ENCODE data around the gene NUP54.

Gene NUP54, protein sequence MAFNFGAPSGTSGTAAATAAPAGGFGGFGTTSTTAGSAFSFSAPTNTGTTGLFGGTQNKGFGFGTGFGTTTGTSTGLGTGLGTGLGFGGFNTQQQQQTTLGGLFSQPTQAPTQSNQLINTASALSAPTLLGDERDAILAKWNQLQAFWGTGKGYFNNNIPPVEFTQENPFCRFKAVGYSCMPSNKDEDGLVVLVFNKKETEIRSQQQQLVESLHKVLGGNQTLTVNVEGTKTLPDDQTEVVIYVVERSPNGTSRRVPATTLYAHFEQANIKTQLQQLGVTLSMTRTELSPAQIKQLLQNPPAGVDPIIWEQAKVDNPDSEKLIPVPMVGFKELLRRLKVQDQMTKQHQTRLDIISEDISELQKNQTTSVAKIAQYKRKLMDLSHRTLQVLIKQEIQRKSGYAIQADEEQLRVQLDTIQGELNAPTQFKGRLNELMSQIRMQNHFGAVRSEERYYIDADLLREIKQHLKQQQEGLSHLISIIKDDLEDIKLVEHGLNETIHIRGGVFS

GRCh38 chr4:76148142-76148865 is at the start of gene NUP54:
NUP54 (minus strand) TSS chr4:76148397; CDS start chr4:76148374, 23 bp downstream.
- no peaks in the 10 kb centered on the region for H3K27me3 ChIP-seq
- H3K9me3 ChIP-seq = no peaks in the 10 kb centered on the region
- TF ChIP-seq CTCF (IDR thresholded peaks at IDR 0.05) = no peak
- H3K4me3 ChIP-seq (ENCODE audit: low read depth in 1 of 2, low read length in 1 of 2) = peak within 1 kb of the TSS; percentile 78 to 93
- no peaks in the 10 kb centered on the region for H3K36me3 ChIP-seq
- H3K4me1 ChIP-seq (ENCODE audit: control insufficient read depth in 1 of 2, insufficient read depth in 1 of 2, low read depth in 1 of 2, low read length in 1 of 2) = peaks cover 9 to 11% of the 10 kb centered on the region in 2 experiments
- peak within 1 kb of the TSS; percentile 81 for H3K27ac ChIP-seq

GRCh38 chr4:76197031-76197743 is 49.0 kb upstream of the NUP54 start:
- H3K9me3 ChIP-seq = no peaks in the 10 kb centered on the region
- H3K27me3 ChIP-seq = no peaks in the 10 kb centered on the region
- H3K36me3 ChIP-seq = peaks cover 18% of the 10 kb centered on the region
- TF ChIP-seq CTCF (IDR thresholded peaks at IDR 0.05) = no peak
- no peak overlapping the region for H3K27ac ChIP-seq
- no peak overlapping the region for H3K4me3 ChIP-seq (ENCODE audit: low read depth in 1 of 2, low read length in 1 of 2)
- H3K4me1 ChIP-seq (ENCODE audit: control insufficient read depth in 1 of 2, insufficient read depth in 1 of 2, low read depth in 1 of 2, low read length in 1 of 2) = peaks cover 26 to 29% of the 10 kb centered on the region in 2 experiments

- no peak for TF ChIP-seq CTCF (IDR thresholded peaks at IDR 0.05)
- no peaks in the 10 kb centered on the region for H3K27me3 ChIP-seq
- H3K4me1 ChIP-seq (ENCODE audit: control insufficient read depth in 1 of 2, insufficient read depth in 1 of 2, low read depth in 1 of 2, low read length in 1 of 2) = peaks cover 26 to 29% of the 10 kb centered on the region in 2 experiments
- no peak overlapping the region for H3K4me3 ChIP-seq (ENCODE audit: low read depth in 1 of 2, low read length in 1 of 2)
- H3K36me3 ChIP-seq = peaks cover 18% of the 10 kb centered on the region
- H3K9me3 ChIP-seq = no peaks in the 10 kb centered on the region
- no peak overlapping the region for H3K27ac ChIP-seq
These were observed 48.2 kb upstream of the NUP54 start for GRCh38 chr4:76196376-76196775.

GRCh38 chr4:76195326-76195725 is 47.1 kb upstream of the NUP54 start:
- TF ChIP-seq CTCF (IDR thresholded peaks at IDR 0.05) = no peak
- H3K27me3 ChIP-seq = no peaks in the 10 kb centered on the region
- no peak overlapping the region for H3K4me3 ChIP-seq (ENCODE audit: low read depth in 1 of 2, low read length in 1 of 2)
- peaks cover 17 to 18% of the 10 kb centered on the region in 2 experiments for H3K4me1 ChIP-seq (ENCODE audit: control insufficient read depth in 1 of 2, insufficient read depth in 1 of 2, low read depth in 1 of 2, low read length in 1 of 2)
- H3K36me3 ChIP-seq = peaks cover 18% of the 10 kb centered on the region
- no peaks in the 10 kb centered on the region for H3K9me3 ChIP-seq
- no peak overlapping the region for H3K27ac ChIP-seq

- H3K4me3 ChIP-seq (ENCODE audit: low read depth in 1 of 2, low read length in 1 of 2) = no peak overlapping the region
- no peak for TF ChIP-seq CTCF (IDR thresholded peaks at IDR 0.05)
- no peaks in the 10 kb centered on the region for H3K9me3 ChIP-seq
- H3K36me3 ChIP-seq = peaks cover 18% of the 10 kb centered on the region
- H3K27me3 ChIP-seq = no peaks in the 10 kb centered on the region
- peaks cover 8% of the 10 kb centered on the region in 2 experiments for H3K4me1 ChIP-seq (ENCODE audit: control insufficient read depth in 1 of 2, insufficient read depth in 1 of 2, low read depth in 1 of 2, low read length in 1 of 2)
- H3K27ac ChIP-seq = no peak overlapping the region
These were observed 46.1 kb upstream of the NUP54 start for GRCh38 chr4:76194325-76194724.
